Astrocyte (in vitro differentiated cells and primary cell): Measurements from ENCODE around the gene ARID5A. TPM values are rescaled to one million over a fixed set of nuclear protein-coding genes. Genes with fewer than 3 reads are reported as not detected.

Experiments used
- DNase-seq: peaks from one replicate; pipeline ENCODE4 v3.0.0-alpha.2; 2010; ENCODE audit warnings: low read depth
- FAIRE-seq: peaks from 2 replicates; lab custom pipeline; 2011; peaks lifted over from hg19 to GRCh38; lab: Jason Lieb, UNC
- H2AFZ ChIP-seq: 2 replicates; pipeline ENCODE4 v1.6.0; 2012; ENCODE audit warnings: low read depth, low read length, inconsistent platforms
- H3K27ac ChIP-seq: 2 replicates; pipeline ENCODE4 v1.5.1; 2011; ENCODE audit warnings: low read depth, low read length, inconsistent platforms
- H3K27me3 ChIP-seq: 2 replicates; pipeline ENCODE4 v1.6.0; 2011; ENCODE audit warnings: low read length, inconsistent platforms; ENCODE audit not compliant: insufficient read depth
- H3K36me3 ChIP-seq: 2 replicates; pipeline ENCODE4 v1.5.1; 2011; ENCODE audit warnings: low read length, inconsistent platforms; ENCODE audit not compliant: insufficient read depth
- H3K4me1 ChIP-seq: 2 replicates; pipeline ENCODE4 v1.5.1; 2011; ENCODE audit warnings: low read length, inconsistent platforms; ENCODE audit not compliant: insufficient read depth
- H3K4me2 ChIP-seq: 2 replicates; pipeline ENCODE4 v1.6.0; 2012; ENCODE audit warnings: low read length, inconsistent platforms
- H3K4me3 ChIP-seq: 2 replicates; pipeline ENCODE4 v1.5.1; 2011; ENCODE audit warnings: low read depth, mild to moderate bottlenecking, low read length, inconsistent platforms; ENCODE audit not compliant: insufficient read depth
- H3K79me2 ChIP-seq: 2 replicates; pipeline ENCODE4 v1.6.0; 2012; ENCODE audit warnings: mild to moderate bottlenecking, low read length, inconsistent platforms; ENCODE audit not compliant: insufficient read depth
- H3K9ac ChIP-seq: 2 replicates; pipeline ENCODE4 v1.6.0; 2012; ENCODE audit warnings: mild to moderate bottlenecking, low read length, inconsistent platforms
- H3K9me3 ChIP-seq: 2 replicates; pipeline ENCODE4 v1.5.1; 2012; ENCODE audit warnings: low read depth, mild to moderate bottlenecking, low read length, inconsistent platforms; ENCODE audit not compliant: insufficient read depth
- H4K20me1 ChIP-seq: 2 replicates; pipeline ENCODE4 v1.6.0; 2012; ENCODE audit warnings: low read length, inconsistent platforms; ENCODE audit not compliant: insufficient read depth
- H3K27ac Mint-ChIP-seq: one replicate; pipeline ENCODE4 v1.8.0; 2021; ENCODE audit warnings: mild to moderate bottlenecking, mixed read lengths; ENCODE audit not compliant: unreplicated experiment
- H3K27me3 Mint-ChIP-seq: one replicate; pipeline ENCODE4 v1.8.0; 2021; ENCODE audit warnings: low read depth, mixed read lengths; ENCODE audit not compliant: unreplicated experiment
- H3K36me3 Mint-ChIP-seq: one replicate; pipeline ENCODE4 v1.8.0; 2021; ENCODE audit warnings: low read depth, mixed read lengths; ENCODE audit not compliant: unreplicated experiment
- H3K4me1 Mint-ChIP-seq: one replicate; pipeline ENCODE4 v1.8.0; 2021; ENCODE audit warnings: low read depth, mixed read lengths; ENCODE audit not compliant: unreplicated experiment
- H3K4me3 Mint-ChIP-seq: one replicate; pipeline ENCODE4 v1.8.0; 2021; ENCODE audit warnings: mild to moderate bottlenecking, moderate library complexity, mixed read lengths; ENCODE audit not compliant: unreplicated experiment
- H3K9me3 Mint-ChIP-seq: one replicate; pipeline ENCODE4 v1.8.0; 2021; ENCODE audit warnings: mild to moderate bottlenecking, mixed read lengths; ENCODE audit not compliant: unreplicated experiment
- EZH2 ChIP-seq: IDR thresholded peaks from 2 replicates; pipeline ENCODE4 v1.6.1; 2012; ENCODE audit warnings: mild to moderate bottlenecking, low read length, inconsistent platforms; ENCODE audit not compliant: insufficient read depth
- total RNA-seq: library from RNA; stranded (reverse); gene quantifications from 2 replicates; pipeline ENCODE4 v1.2.1, GENCODE V29; 2021
- TF ChIP-seq, protein P1 (sequence below): IDR thresholded peaks from 2 replicates; pipeline ENCODE4 v1.5.1; 2011; ENCODE audit warnings: low read depth, mild to moderate bottlenecking, inconsistent platforms, low read length, moderate library complexity; ENCODE audit not compliant: insufficient read depth

The ARID5A gene
- total RNA-seq, 1 donor from 2014 or later: 11.8 TPM

DNA sequence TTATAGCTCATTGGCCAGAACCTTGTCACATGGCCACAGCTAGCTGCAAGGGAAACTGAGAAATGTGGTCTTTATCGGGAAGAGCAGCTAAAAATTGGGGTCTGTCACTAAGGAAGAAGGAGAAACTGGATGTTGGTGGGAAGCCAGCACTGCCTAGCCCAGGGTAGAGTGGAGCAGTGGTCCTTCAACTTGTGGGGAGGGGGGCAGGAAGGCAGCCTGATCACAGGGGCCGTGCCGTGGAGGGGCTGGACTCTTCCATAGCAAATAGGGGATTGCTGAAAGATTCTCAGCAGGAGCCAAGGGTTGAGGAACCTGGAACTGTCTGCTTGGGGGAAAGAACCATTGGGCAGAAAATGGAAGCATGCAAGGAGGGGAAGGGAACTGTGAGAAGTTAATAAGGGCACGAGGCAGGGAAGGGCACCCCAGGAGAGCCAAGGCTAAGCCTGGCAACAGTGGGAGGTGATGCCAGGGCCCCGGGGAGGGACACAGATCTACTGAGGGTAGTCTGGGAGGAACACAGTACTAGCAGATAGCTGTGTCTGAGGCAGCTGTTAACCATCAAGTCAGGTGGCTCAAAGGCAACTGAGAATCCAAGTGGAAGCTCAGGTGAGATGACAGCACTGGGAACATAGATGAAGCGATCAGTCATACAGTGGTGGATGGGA lies 25.5 kb upstream of the ARID5A start:
- no peak for TF ChIP-seq EZH2
- Mint-ChIP-seq H3K27me3 (peaks cover 39% of the 10 kb centered on the region), H3K4me3 (no peak overlapping the region), H3K27ac (no peak overlapping the region), H3K36me3 (no peaks in the 10 kb centered on the region), H3K9me3 (peaks cover 3% of the 10 kb centered on the region), H3K4me1 (peaks cover 2% of the 10 kb centered on the region)
- Histone ChIP-seq H3K36me3 (no peaks in the 10 kb centered on the region), H3K9ac (no peak overlapping the region), H3K27me3 (peaks cover 7% of the 10 kb centered on the region), H3K79me2 (no peaks in the 10 kb centered on the region), H3K9me3 (no peaks in the 10 kb centered on the region), H3K4me2 (no peak overlapping the region), H3K4me3 (no peak overlapping the region), H4K20me1 (no peaks in the 10 kb centered on the region), H3K27ac (no peak overlapping the region), H2AFZ (no peak overlapping the region), H3K4me1 (peaks cover 4% of the 10 kb centered on the region)
- no peak for FAIRE-seq
- no peak for DNase-seq

DNA sequence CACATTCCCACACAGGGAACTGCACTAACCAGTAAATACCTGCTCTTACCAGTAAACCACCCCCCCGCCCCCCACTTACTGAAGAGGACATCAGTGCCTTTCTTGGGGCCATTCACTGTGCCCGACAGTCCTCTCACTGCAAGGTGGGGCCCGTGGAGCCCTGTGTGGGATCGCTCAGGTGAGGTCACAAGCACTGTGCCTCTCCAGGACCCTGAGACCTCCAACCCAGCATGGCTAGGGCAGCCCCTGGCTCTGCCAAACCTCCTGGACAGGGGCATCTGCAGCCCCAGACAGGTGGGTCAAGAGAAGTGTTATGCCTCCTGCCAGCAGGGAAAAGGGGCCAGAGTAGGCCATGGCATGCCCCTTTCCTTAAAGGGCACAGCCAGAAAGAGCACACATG lies 24.7 kb upstream of the ARID5A start:
- Histone ChIP-seq H3K27ac (no peak overlapping the region), H4K20me1 (no peaks in the 10 kb centered on the region), H3K27me3 (peaks cover 7% of the 10 kb centered on the region), H3K9me3 (no peaks in the 10 kb centered on the region), H3K9ac (no peak overlapping the region), H3K4me3 (no peak overlapping the region), H3K36me3 (no peaks in the 10 kb centered on the region), H3K79me2 (no peaks in the 10 kb centered on the region), H3K4me1 (peaks cover 4% of the 10 kb centered on the region), H2AFZ (no peak overlapping the region), H3K4me2 (no peak overlapping the region)
- no peak overlapping the region for H3K27ac Mint-ChIP-seq
- H3K36me3 Mint-ChIP-seq: no peaks in the 10 kb centered on the region
- H3K4me1 Mint-ChIP-seq: peaks cover 2% of the 10 kb centered on the region
- TF ChIP-seq, protein P1, sequence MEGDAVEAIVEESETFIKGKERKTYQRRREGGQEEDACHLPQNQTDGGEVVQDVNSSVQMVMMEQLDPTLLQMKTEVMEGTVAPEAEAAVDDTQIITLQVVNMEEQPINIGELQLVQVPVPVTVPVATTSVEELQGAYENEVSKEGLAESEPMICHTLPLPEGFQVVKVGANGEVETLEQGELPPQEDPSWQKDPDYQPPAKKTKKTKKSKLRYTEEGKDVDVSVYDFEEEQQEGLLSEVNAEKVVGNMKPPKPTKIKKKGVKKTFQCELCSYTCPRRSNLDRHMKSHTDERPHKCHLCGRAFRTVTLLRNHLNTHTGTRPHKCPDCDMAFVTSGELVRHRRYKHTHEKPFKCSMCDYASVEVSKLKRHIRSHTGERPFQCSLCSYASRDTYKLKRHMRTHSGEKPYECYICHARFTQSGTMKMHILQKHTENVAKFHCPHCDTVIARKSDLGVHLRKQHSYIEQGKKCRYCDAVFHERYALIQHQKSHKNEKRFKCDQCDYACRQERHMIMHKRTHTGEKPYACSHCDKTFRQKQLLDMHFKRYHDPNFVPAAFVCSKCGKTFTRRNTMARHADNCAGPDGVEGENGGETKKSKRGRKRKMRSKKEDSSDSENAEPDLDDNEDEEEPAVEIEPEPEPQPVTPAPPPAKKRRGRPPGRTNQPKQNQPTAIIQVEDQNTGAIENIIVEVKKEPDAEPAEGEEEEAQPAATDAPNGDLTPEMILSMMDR: no peak
- TF ChIP-seq EZH2: no peak
- H3K27me3 Mint-ChIP-seq: peaks cover 39% of the 10 kb centered on the region
- peaks cover 8% of the 10 kb centered on the region for H3K9me3 Mint-ChIP-seq
- FAIRE-seq (no peak), DNase-seq (no peak)
- H3K4me3 Mint-ChIP-seq: no peak overlapping the region

DNA sequence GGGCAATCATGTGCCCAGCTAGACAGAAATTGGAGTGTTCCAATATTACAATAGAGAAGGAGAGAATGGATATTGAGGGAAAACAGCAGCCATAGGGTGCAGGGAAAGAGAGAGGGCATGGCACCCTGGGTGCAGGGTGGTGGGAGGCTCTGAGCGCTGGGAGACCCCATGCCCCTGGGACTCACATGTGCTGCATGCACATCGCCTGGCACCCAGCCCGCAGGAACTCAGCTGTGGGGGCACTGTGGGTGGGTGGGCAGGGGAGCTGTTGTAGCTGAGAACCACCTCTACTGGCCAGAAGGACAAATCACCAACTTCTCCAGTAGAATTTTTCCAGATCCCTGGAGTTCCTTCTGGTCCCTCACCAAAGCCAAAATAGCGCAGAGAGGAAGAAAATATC lies 24.2 kb upstream of the ARID5A start:
- Histone ChIP-seq H3K79me2 (no peaks in the 10 kb centered on the region), H2AFZ (no peak overlapping the region), H4K20me1 (no peaks in the 10 kb centered on the region), H3K4me3 (no peak overlapping the region), H3K27me3 (peaks cover 7% of the 10 kb centered on the region), H3K9me3 (no peaks in the 10 kb centered on the region), H3K36me3 (no peaks in the 10 kb centered on the region), H3K4me2 (no peak overlapping the region), H3K27ac (no peak overlapping the region), H3K4me1 (peaks cover 4% of the 10 kb centered on the region), H3K9ac (no peak overlapping the region)
- Mint-ChIP-seq H3K4me1 (peaks cover 2% of the 10 kb centered on the region), H3K4me3 (no peak overlapping the region), H3K27ac (no peak overlapping the region), H3K36me3 (no peaks in the 10 kb centered on the region), H3K9me3 (peaks cover 11% of the 10 kb centered on the region), H3K27me3 (peaks cover 37% of the 10 kb centered on the region)
- FAIRE-seq: no peak
- DNase-seq: no peak
- TF ChIP-seq EZH2: no peak
- TF ChIP-seq, protein P1: no peak
